Hepatocyte (in vitro differentiated cells): ENCODE measurements around the gene HIBADH.
"Not testable (repeated sequence)": the region's sequence is repeated elsewhere in the genome, so short reads cannot be mapped to it uniquely, and the experiment has no call there.

ENCODE experiments used
- EZH2 ChIP-seq: fragments of 200-600 bp; sonication (generic); IDR thresholded peaks from 2 replicates; pipeline ENCODE4 v1.6.1; 2016; ENCODE audit warnings: antibody characterized with exemption, mild to moderate bottlenecking, borderline replicate concordance
- TF ChIP-seq, protein P1 (sequence below): fragments of 200-600 bp; sonication (generic); IDR thresholded peaks from 2 replicates; pipeline ENCODE4 v1.5.1; 2016; ENCODE audit warnings: antibody characterized with exemption, mild to moderate bottlenecking; ENCODE audit not compliant: poor library complexity

DNA sequence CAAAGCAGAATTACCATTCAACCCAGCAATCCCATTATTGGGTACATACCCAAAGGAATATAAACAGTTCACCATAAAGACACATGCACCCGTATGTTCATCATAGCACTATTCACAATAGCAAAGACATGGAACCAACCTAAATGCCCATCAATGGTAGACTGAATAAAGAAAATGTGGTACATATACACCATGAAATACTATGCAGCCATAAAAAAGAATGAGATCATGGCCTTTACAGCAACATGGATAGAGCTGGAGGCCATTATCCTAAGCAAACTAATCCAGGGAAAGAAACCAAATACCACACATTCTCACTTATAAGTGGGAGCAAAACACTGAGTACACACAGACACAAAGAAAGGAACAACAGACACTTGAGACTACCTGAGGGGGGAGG, 23.6 kb downstream of the HIBADH start:
- TF ChIP-seq, protein P1, sequence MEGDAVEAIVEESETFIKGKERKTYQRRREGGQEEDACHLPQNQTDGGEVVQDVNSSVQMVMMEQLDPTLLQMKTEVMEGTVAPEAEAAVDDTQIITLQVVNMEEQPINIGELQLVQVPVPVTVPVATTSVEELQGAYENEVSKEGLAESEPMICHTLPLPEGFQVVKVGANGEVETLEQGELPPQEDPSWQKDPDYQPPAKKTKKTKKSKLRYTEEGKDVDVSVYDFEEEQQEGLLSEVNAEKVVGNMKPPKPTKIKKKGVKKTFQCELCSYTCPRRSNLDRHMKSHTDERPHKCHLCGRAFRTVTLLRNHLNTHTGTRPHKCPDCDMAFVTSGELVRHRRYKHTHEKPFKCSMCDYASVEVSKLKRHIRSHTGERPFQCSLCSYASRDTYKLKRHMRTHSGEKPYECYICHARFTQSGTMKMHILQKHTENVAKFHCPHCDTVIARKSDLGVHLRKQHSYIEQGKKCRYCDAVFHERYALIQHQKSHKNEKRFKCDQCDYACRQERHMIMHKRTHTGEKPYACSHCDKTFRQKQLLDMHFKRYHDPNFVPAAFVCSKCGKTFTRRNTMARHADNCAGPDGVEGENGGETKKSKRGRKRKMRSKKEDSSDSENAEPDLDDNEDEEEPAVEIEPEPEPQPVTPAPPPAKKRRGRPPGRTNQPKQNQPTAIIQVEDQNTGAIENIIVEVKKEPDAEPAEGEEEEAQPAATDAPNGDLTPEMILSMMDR = not testable (repeated sequence)
- TF ChIP-seq EZH2 = not testable (repeated sequence)
